Esophagus (tissue), 2 donors: Measurements from ENCODE around the gene MESD. TPM values are rescaled to one million over a fixed set of nuclear protein-coding genes. Genes with fewer than 3 reads are reported as not detected.

Experiments used
- H3K27ac ChIP-seq, 2 donors: one replicate each; pipeline ENCODE4 v1.5.1; 2013; ENCODE audit warnings: low read depth in 2 of 2, mild to moderate bottlenecking in 2 of 2, inconsistent platforms in 1 of 2, low read length in 1 of 2, moderate library complexity in 1 of 2
- H3K27me3 ChIP-seq, 2 donors: one replicate each; pipeline ENCODE4 v1.6.1; 2013; ENCODE audit warnings: low read length in 2 of 2, control low read depth in 1 of 2, mild to moderate bottlenecking in 1 of 2; ENCODE audit not compliant: insufficient read depth in 2 of 2, control insufficient read depth in 1 of 2
- H3K36me3 ChIP-seq, 2 donors: one replicate each; pipeline ENCODE4 v1.6.1; 2013; ENCODE audit warnings: low read length in 1 of 2; ENCODE audit not compliant: control insufficient read depth in 2 of 2, insufficient read depth in 2 of 2
- H3K4me1 ChIP-seq, 2 donors: one replicate each; pipeline ENCODE4 v1.6.1; 2013; ENCODE audit warnings: low read length in 1 of 2; ENCODE audit not compliant: control insufficient read depth in 2 of 2, insufficient read depth in 2 of 2
- H3K4me3 ChIP-seq, 2 donors: one replicate each; pipeline ENCODE4 v1.5.1; 2013; ENCODE audit warnings: low read length in 2 of 2, mild to moderate bottlenecking in 2 of 2, low read depth in 1 of 2, moderate library complexity in 1 of 2
- H3K9me3 ChIP-seq, 2 donors: one replicate each; pipeline ENCODE4 v1.6.1; 2013; ENCODE audit warnings: mild to moderate bottlenecking in 2 of 2, low read depth in 1 of 2, low read length in 1 of 2, moderate library complexity in 1 of 2; ENCODE audit not compliant: control insufficient read depth in 2 of 2, insufficient read depth in 1 of 2
- WGBS, 2 donors: extraction: QIAGEN DNeasy Blood & Tissue Kit; methylation state at CpG; one replicate each; pipeline ENCODE4 v1.1.7; 2013; 5-methylcytosine and 5-hydroxymethylcytosine counted together
- polyA plus RNA-seq, 2 donors: library from polyadenylated mRNA; stranded (reverse); fragments of 200-250 nt; gene quantifications; one replicate each; pipeline ENCODE4 v1.2.3, GENCODE V29; 2013
- donor health status: healthy with polysubstance abuse.
- donor health status: Bipolar disorder and iron deficiency.

MESD gene
- polyA plus RNA-seq, 2 donors, result 11.4 to 14.4 TPM

DNA sequence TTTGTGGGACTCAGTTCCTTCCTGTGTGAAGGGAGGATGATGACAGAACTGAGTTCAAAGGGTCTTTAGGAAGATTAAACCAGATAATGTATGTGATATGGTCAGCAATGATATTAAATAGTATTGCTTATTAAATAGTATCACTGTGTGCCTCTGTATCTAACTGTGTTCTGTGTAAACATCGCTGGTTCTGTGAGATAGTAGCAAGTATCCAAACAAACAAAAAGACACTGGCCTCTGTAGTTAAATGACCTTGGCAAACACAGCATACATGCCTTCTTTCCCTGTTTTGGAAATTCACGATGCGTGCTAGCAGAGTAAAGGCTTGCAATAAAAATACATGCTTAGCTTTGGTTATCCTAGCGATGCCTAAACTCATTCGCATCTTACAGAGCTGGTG, 76.1 kb downstream of the MESD start:
- no peak overlapping the region for H3K27ac ChIP-seq
- 92% methylated on average over 5 of the region's 5 CpGs for WGBS, 2 donors
- peaks cover 3% of the 10 kb centered on the region in 2 donors for H3K9me3 ChIP-seq
- no peaks in the 10 kb centered on the region for H3K27me3 ChIP-seq
- H3K36me3 ChIP-seq, result peaks cover 3 to 5% of the 10 kb centered on the region in 2 donors
- no peaks in the 10 kb centered on the region for H3K4me1 ChIP-seq
- H3K4me3 ChIP-seq, result no peak overlapping the region

- no peaks in the 10 kb centered on the region for H3K4me1 ChIP-seq
- no peak overlapping the region for H3K4me3 ChIP-seq
- 91% methylated on average over 6 of the region's 6 CpGs for WGBS, 2 donors
- H3K27me3 ChIP-seq, result no peaks in the 10 kb centered on the region
- no peak overlapping the region for H3K27ac ChIP-seq
- peaks cover 3% of the 10 kb centered on the region in 2 donors for H3K9me3 ChIP-seq
- H3K36me3 ChIP-seq, result peaks cover 3 to 5% of the 10 kb centered on the region in 2 donors
Observed at GRCh38 chr15:80912673-80913072, 76.9 kb downstream of the MESD start.

DNA sequence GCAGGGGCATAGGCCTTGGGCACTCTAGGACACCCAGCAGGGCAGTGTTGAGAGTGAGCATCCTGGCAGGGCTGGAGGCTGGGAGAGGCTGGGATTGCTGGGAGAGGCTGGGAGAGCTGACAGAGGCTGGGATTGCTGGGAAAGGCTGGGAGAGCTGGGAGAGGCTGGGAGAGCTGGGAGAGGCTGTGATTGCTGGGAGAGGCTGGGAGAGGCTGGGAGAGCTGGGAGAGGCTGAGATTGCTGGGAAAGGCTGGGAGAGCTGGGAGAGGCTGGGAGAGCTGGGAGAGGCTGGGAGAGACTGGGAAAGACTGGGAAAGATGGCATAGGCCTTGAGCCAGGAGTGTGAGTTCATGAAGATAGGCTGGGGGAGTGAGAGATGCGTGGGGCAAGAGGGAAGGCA, 77.8 kb downstream of the MESD start:
- 91 to 100% methylated on average over 1 of the region's 1 CpG for WGBS, 2 donors
- Histone ChIP-seq H3K36me3 (peaks cover 3 to 5% of the 10 kb centered on the region in 2 donors), H3K4me1 (no peaks in the 10 kb centered on the region), H3K4me3 (no peak overlapping the region), H3K9me3 (peaks cover 3% of the 10 kb centered on the region in 2 donors), H3K27me3 (no peaks in the 10 kb centered on the region), H3K27ac (no peak overlapping the region)

DNA sequence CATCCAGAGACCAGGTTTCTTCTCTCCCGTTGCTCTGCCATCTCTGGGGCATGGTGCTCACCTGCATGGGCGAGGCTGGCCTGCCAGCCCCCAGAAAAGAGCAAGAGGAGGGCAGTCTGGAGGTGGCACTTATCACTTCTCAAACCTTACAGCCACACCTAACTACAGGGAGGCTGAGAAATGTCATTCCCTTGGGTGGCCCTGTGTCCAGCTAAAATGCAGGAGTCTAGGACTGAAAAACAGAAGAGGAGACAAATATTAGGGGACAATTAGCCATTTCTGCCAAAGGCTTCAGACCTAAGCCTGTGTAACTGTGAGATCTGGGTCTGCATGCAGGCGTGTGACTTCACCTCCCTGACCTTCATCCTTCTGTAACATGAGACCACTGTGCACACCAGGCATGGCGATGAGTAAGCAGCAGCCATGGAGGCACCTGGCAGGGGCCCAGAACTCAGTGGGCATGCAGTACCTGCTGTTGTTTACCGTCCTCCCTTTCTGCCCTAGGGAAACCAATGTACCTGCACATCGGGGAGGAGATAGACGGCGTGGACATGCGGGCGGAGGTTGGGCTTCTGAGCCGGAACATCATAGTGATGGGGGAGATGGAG, 83.4 kb downstream of the MESD start:
- H3K27me3 ChIP-seq, result no peaks in the 10 kb centered on the region
- no peaks in the 10 kb centered on the region for H3K4me1 ChIP-seq
- peaks cover 5 to 9% of the 10 kb centered on the region in 2 donors for H3K36me3 ChIP-seq
- WGBS, 2 donors, result 92 to 93% methylated on average over 11 of the region's 11 CpGs
- no peak overlapping the region for H3K4me3 ChIP-seq
- H3K9me3 ChIP-seq, result peaks cover 3% of the 10 kb centered on the region in 2 donors
- H3K27ac ChIP-seq, result no peak overlapping the region

DNA sequence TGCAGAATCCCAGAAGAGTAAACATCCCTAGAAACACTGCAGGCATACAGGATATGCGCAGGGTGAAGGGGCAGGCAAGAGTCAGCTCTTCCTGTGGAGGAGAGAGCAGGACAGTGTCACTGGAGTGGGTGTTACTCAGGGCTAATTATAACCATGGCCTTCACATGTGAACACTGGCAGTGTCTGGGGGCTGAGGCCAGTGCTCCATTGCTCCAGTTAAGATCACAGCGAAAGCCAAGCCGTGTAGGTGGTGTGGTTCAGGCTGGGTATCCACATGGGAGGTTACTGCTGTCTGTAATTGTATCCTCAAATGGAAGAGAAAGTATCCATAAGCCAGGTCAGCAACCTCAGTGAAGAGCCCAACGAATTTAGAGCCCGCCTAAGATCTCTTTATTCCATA, 84.6 kb downstream of the MESD start:
- Histone ChIP-seq H3K27ac (no peak overlapping the region), H3K4me3 (no peak overlapping the region), H3K4me1 (no peaks in the 10 kb centered on the region), H3K36me3 (peaks cover 0 to 6% of the 10 kb centered on the region in 2 donors), H3K27me3 (no peaks in the 10 kb centered on the region), H3K9me3 (peaks cover 3% of the 10 kb centered on the region in 2 donors)
- WGBS, 2 donors, result 83 to 84% methylated on average over 5 of the region's 5 CpGs

DNA sequence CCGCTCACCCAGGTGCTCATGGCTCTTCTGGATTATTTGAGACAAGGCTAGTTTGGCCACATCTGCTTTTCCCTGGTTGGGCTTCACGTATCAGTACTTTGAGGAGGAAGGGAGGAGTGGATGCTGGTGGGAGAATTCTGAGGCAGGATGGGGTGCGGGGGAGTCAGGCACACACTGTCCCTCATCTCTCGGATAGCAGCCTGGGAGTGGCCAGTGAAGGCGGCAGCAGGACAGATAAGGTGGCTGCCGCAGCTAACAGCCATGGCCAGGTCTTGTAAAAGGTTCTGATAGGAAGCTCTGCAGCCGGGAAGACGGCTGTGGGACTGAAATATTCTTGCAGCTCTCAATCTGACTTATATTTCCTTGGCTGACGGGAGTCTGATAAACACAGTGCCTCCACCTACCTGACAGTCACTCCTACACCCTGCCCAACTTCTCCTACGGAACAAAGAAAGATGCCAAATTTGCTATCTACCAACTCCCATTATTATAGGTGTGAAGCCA, 87.3 kb downstream of the MESD start:
- peaks cover 0 to 2% of the 10 kb centered on the region in 2 donors for H3K4me1 ChIP-seq
- 92 to 95% methylated on average over 10 of the region's 10 CpGs for WGBS, 2 donors
- no peaks in the 10 kb centered on the region for H3K9me3 ChIP-seq
- peaks cover 0 to 8% of the 10 kb centered on the region in 2 donors for H3K36me3 ChIP-seq
- no peaks in the 10 kb centered on the region for H3K27me3 ChIP-seq
- H3K27ac ChIP-seq, result no peak overlapping the region
- H3K4me3 ChIP-seq, result no peak overlapping the region

- H3K27ac ChIP-seq, result no peak overlapping the region
- 72 to 78% methylated on average over 2 of the region's 2 CpGs for WGBS, 2 donors
- no peaks in the 10 kb centered on the region for H3K9me3 ChIP-seq
- H3K4me1 ChIP-seq, result peaks cover 0 to 2% of the 10 kb centered on the region in 2 donors
- no peaks in the 10 kb centered on the region for H3K27me3 ChIP-seq
- H3K36me3 ChIP-seq, result peaks cover 2 to 5% of the 10 kb centered on the region in 2 donors
- no peak overlapping the region for H3K4me3 ChIP-seq
Observed at GRCh38 chr15:80898040-80898439, 91.6 kb downstream of the MESD start.

Other genes with a start within 250 kb of the MESD start
- gene CEMIP, start 210.4 kb downstream of the MESD start, polyA plus RNA-seq, result 1 to 10 TPM; 2.0 to 2.2 TPM
- gene TLNRD1, start 11.1 kb upstream of the MESD start, polyA plus RNA-seq, result 1 to 10 TPM; 5.6 to 5.9 TPM
- gene CFAP161, start 144.5 kb upstream of the MESD start, polyA plus RNA-seq, result under 1 TPM; 0.02 to 0.18 TPM
- 1 to 10 TPM; 2.6 to 3.1 TPM for gene IL16, start 207.1 kb upstream of the MESD start, polyA plus RNA-seq